ENCODE results near the gene CLBA1.

GRCh38 chr14:104964546-104964945 lies 21.0 kb upstream of the CLBA1 start:
- TF ChIP-seq CTCF (conservative IDR thresholded peaks at IDR 0.05 in 1 of 2, IDR thresholded peaks at IDR 0.05 in 1 of 2; ENCODE audit: extremely low read depth in 1 of 2, insufficient read depth in 1 of 2, low read depth in 1 of 2, low read length in 2 of 2): no peak
- no peak for TF ChIP-seq EZH2 (IDR thresholded peaks at IDR 0.05; ENCODE audit: borderline replicate concordance, low read length)

Measured in mammary epithelial cell (primary cell).